Mucosa of rectum (tissue), 2 donors: ENCODE measurements around the gene SHISA7.
"Not testable (repeated sequence)": the region's sequence is repeated elsewhere in the genome, so short reads cannot be mapped to it uniquely, and the experiment has no call there.

Experiments
- H3K27ac ChIP-seq, 2 donors: one replicate each; pipeline ENCODE4 v1.7.0; 2013; ENCODE audit warnings: inconsistent platforms in 2 of 2, low read depth in 2 of 2, low read length in 2 of 2
- H3K27me3 ChIP-seq, 2 donors: one replicate each; pipeline ENCODE4 v1.7.0; 2013; ENCODE audit warnings: low read length in 2 of 2; ENCODE audit not compliant: control insufficient read depth in 2 of 2, insufficient read depth in 2 of 2
- H3K36me3 ChIP-seq, 2 donors: one replicate each; pipeline ENCODE4 v1.7.0; 2013; ENCODE audit warnings: low read length in 2 of 2; ENCODE audit not compliant: control insufficient read depth in 2 of 2, insufficient read depth in 2 of 2
- H3K4me1 ChIP-seq, 2 donors: one replicate each; pipeline ENCODE4 v1.7.0; 2013; ENCODE audit warnings: low read length in 2 of 2, mild to moderate bottlenecking in 1 of 2; ENCODE audit not compliant: control insufficient read depth in 2 of 2, insufficient read depth in 2 of 2
- H3K4me3 ChIP-seq, 2 donors: one replicate each; pipeline ENCODE4 v1.7.0; 2013; ENCODE audit warnings: low read length in 2 of 2
- H3K9ac ChIP-seq, 2 donors: one replicate each; pipeline ENCODE4 v1.7.0; 2013; ENCODE audit warnings: low read length in 2 of 2, low read depth in 1 of 2, mild to moderate bottlenecking in 1 of 2
- H3K9me3 ChIP-seq, 2 donors: one replicate each; pipeline ENCODE4 v1.7.0; 2013; ENCODE audit warnings: low read length in 2 of 2; ENCODE audit not compliant: control insufficient read depth in 2 of 2
- donor health status: healthy.
- donor health status: Normal muscosa, but diverticular disease.

SHISA7 gene

GRCh38 chr19:55433292-55433691 lies 9.8 kb downstream of the SHISA7 start:
- H3K4me3 ChIP-seq = no peak overlapping the region

GRCh38 chr19:55432241-55432959 lies 10.7 kb downstream of the SHISA7 start:
- H3K4me1 ChIP-seq = no peaks in the 10 kb centered on the region
- H3K36me3 ChIP-seq = no peaks in the 10 kb centered on the region
- no peak overlapping the region for H3K27ac ChIP-seq
- peaks cover 22 to 23% of the 10 kb centered on the region in 2 donors for H3K27me3 ChIP-seq
- H3K4me3 ChIP-seq = no peak overlapping the region
- H3K9me3 ChIP-seq = no peaks in the 10 kb centered on the region
- H3K9ac ChIP-seq = no peak overlapping the region

More at GRCh38 chr19:55433292-55433691, 9.8 kb downstream of the SHISA7 start:
- Histone ChIP-seq H3K27me3 (peaks cover 21 to 27% of the 10 kb centered on the region in 2 donors), H3K9me3 (no peaks in the 10 kb centered on the region), H3K36me3 (no peaks in the 10 kb centered on the region), H3K27ac (no peak overlapping the region), H3K9ac (no peak overlapping the region), H3K4me1 (no peaks in the 10 kb centered on the region)

GRCh38 chr19:55431183-55431582 lies 11.9 kb downstream of the SHISA7 start:
- Histone ChIP-seq H3K36me3 (no peaks in the 10 kb centered on the region), H3K9me3 (no peaks in the 10 kb centered on the region), H3K9ac (no peak overlapping the region), H3K4me3 (no peak overlapping the region), H3K27ac (no peak overlapping the region), H3K27me3 (peaks cover 22% of the 10 kb centered on the region in 2 donors), H3K4me1 (no peaks in the 10 kb centered on the region)

- Histone ChIP-seq H3K4me1 (no peaks in the 10 kb centered on the region), H3K4me3 (no peak overlapping the region), H3K27ac (no peak overlapping the region), H3K36me3 (no peaks in the 10 kb centered on the region), H3K9ac (no peak overlapping the region), H3K27me3 (peaks cover 2 to 12% of the 10 kb centered on the region in 2 donors), H3K9me3 (no peaks in the 10 kb centered on the region)
Observed at GRCh38 chr19:55426042-55426441, 17.1 kb downstream of the SHISA7 start.

GRCh38 chr19:55424518-55424917 lies 18.6 kb downstream of the SHISA7 start:
- Histone ChIP-seq H3K27ac (no peak overlapping the region), H3K9ac (no peak overlapping the region), H3K4me1 (no peaks in the 10 kb centered on the region), H3K36me3 (no peaks in the 10 kb centered on the region), H3K27me3 (peaks cover 0 to 6% of the 10 kb centered on the region in 2 donors), H3K9me3 (no peaks in the 10 kb centered on the region), H3K4me3 (no peak overlapping the region)

- peaks cover 0 to 2% of the 10 kb centered on the region in 2 donors for H3K27me3 ChIP-seq
- no peak overlapping the region for H3K9ac ChIP-seq
- H3K9me3 ChIP-seq = no peaks in the 10 kb centered on the region
- H3K27ac ChIP-seq = no peak overlapping the region
- no peaks in the 10 kb centered on the region for H3K36me3 ChIP-seq
- H3K4me3 ChIP-seq = no peak overlapping the region
- H3K4me1 ChIP-seq = no peaks in the 10 kb centered on the region
Observed at GRCh38 chr19:55423225-55424005, 19.7 kb downstream of the SHISA7 start.

- H3K9ac ChIP-seq, H3K27me3 ChIP-seq, H3K9me3 ChIP-seq, H3K4me1 ChIP-seq, H3K27ac ChIP-seq, H3K36me3 ChIP-seq, H3K4me3 ChIP-seq: not testable (repeated sequence)
Observed at GRCh38 chr19:55421281-55421680, 21.8 kb downstream of the SHISA7 start.

GRCh38 chr19:55419624-55420236 lies 23.4 kb downstream of the SHISA7 start:
- Histone ChIP-seq H3K4me3 (no peak overlapping the region), H3K9ac (no peak overlapping the region), H3K36me3 (no peaks in the 10 kb centered on the region), H3K4me1 (no peaks in the 10 kb centered on the region), H3K27me3 (no peaks in the 10 kb centered on the region), H3K9me3 (no peaks in the 10 kb centered on the region), H3K27ac (no peak overlapping the region)

GRCh38 chr19:55419103-55419502 lies 24.0 kb downstream of the SHISA7 start:
- Histone ChIP-seq H3K4me3 (no peak overlapping the region), H3K27ac (no peak overlapping the region), H3K9ac (no peak overlapping the region)

GRCh38 chr19:55418185-55418584 lies 24.9 kb downstream of the SHISA7 start:
- H3K36me3 ChIP-seq = no peaks in the 10 kb centered on the region
- H3K4me1 ChIP-seq = no peaks in the 10 kb centered on the region
- no peaks in the 10 kb centered on the region for H3K9me3 ChIP-seq
- no peak overlapping the region for H3K4me3 ChIP-seq
- no peak overlapping the region for H3K9ac ChIP-seq
- no peaks in the 10 kb centered on the region for H3K27me3 ChIP-seq
- no peak overlapping the region for H3K27ac ChIP-seq

More at GRCh38 chr19:55419103-55419502, 24.0 kb downstream of the SHISA7 start:
- no peaks in the 10 kb centered on the region for H3K9me3 ChIP-seq
- no peaks in the 10 kb centered on the region for H3K36me3 ChIP-seq
- H3K27me3 ChIP-seq = no peaks in the 10 kb centered on the region
- no peaks in the 10 kb centered on the region for H3K4me1 ChIP-seq
